MCF 10A (cell line): ENCODE results near the gene PBX1. TPM values are rescaled to one million over a fixed set of nuclear protein-coding genes. Genes with fewer than 3 reads are reported as not detected.

Experiments used
- BruUV-seq: library from RNA; stranded (reverse); fragments of 400-500 nt; replicated peaks from 2 replicates; lab custom pipeline; 2021; lab: Mats Ljungman, UMichigan
- CTCF ChIA-PET: fragments of 300-600 bp; sonication (Branson Sonifier 250); formaldehyde crosslinking; extraction: SDS; loops from one replicate; lab custom pipeline; 2021; ENCODE audit warnings: antibody characterized with exemption, inconsistent platforms; lab: Yijun Ruan, JAX
- POLR2A ChIA-PET: fragments of 300-600, 350-650 bp; sonication (Branson Sonifier 250); formaldehyde crosslinking; extraction: SDS; loops from one replicate; lab custom pipeline; 2020; ENCODE audit warnings: antibody characterized with exemption, inconsistent platforms; lab: Yijun Ruan, JAX
- DNase-seq: peaks from one replicate; pipeline ENCODE4 v3.0.0-alpha.2; 2018; ENCODE audit not compliant: unreplicated experiment
- H3K27ac Mint-ChIP-seq: one replicate; pipeline ENCODE4 v1.8.0; 2022; ENCODE audit warnings: mild to moderate bottlenecking, low read depth, mixed read lengths; ENCODE audit not compliant: unreplicated experiment
- H3K27me3 Mint-ChIP-seq: one replicate; pipeline ENCODE4 v1.8.0; 2022; ENCODE audit warnings: mixed read lengths; ENCODE audit not compliant: insufficient read depth, unreplicated experiment
- H3K36me3 Mint-ChIP-seq: one replicate; pipeline ENCODE4 v1.8.0; 2022; ENCODE audit warnings: mild to moderate bottlenecking, moderate library complexity, mixed read lengths; ENCODE audit not compliant: insufficient read depth, unreplicated experiment
- H3K4me1 Mint-ChIP-seq: one replicate; pipeline ENCODE4 v1.8.0; 2022; ENCODE audit warnings: mixed read lengths; ENCODE audit not compliant: insufficient read depth, unreplicated experiment
- H3K4me3 Mint-ChIP-seq: one replicate; pipeline ENCODE4 v1.8.0; 2022; ENCODE audit warnings: mild to moderate bottlenecking, moderate library complexity, mixed read lengths; ENCODE audit not compliant: unreplicated experiment
- H3K9me3 Mint-ChIP-seq: one replicate; pipeline ENCODE4 v1.8.0; 2022; ENCODE audit warnings: mixed read lengths; ENCODE audit not compliant: unreplicated experiment
- intact Hi-C: fragments of 100-400 bp; cut with micrococcal nuclease; formaldehyde crosslinking; loops from 2 replicates; pipeline ENCODE4 v1.14.1; 2022
- total RNA-seq: library from RNA; stranded (reverse); gene quantifications from 2 replicates; pipeline ENCODE4 v1.2.3, GENCODE V29; 2022
- TF ChIP-seq, protein P1 (sequence below): fragments of 200-600 bp; IDR thresholded peaks from one replicate; pipeline ENCODE4 v1.8.0; 2022; ENCODE audit warnings: antibody characterized with exemption, mild to moderate bottlenecking; ENCODE audit not compliant: unreplicated experiment

Gene PBX1
- total RNA-seq, 1 experiment from 2014 or later, result 5.8 TPM

DNA sequence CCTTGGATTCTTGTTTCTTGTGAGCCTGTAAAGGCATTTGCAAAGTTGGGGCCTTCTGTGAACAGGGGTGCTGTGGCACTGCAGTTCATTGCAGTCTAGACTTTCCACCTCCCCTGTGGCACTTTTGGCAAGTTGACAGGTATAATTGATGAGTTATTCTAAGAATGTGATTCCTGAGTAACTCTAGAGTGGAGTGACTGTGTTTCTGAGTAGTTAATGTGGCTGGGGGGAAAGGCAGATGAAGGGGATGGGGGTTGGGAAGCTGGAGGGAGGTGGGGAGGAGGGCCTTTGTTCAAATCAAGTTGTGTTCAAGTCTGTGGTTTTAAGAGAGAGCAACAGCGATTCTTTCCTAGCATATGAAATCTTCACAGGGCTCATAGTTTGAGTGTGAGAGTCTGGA, 32.9 kb downstream of the PBX1 start:
- ChIA-PET POLR2A (interaction anchor here (1.3 kb wide), 1 partner anchor 15 kb away, joined by 3 read pairs; no protein-coding TSS in a partner anchor), CTCF (no interaction called here)
- intact Hi-C loops, result no loop called here
- TF ChIP-seq, protein P1, sequence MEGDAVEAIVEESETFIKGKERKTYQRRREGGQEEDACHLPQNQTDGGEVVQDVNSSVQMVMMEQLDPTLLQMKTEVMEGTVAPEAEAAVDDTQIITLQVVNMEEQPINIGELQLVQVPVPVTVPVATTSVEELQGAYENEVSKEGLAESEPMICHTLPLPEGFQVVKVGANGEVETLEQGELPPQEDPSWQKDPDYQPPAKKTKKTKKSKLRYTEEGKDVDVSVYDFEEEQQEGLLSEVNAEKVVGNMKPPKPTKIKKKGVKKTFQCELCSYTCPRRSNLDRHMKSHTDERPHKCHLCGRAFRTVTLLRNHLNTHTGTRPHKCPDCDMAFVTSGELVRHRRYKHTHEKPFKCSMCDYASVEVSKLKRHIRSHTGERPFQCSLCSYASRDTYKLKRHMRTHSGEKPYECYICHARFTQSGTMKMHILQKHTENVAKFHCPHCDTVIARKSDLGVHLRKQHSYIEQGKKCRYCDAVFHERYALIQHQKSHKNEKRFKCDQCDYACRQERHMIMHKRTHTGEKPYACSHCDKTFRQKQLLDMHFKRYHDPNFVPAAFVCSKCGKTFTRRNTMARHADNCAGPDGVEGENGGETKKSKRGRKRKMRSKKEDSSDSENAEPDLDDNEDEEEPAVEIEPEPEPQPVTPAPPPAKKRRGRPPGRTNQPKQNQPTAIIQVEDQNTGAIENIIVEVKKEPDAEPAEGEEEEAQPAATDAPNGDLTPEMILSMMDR, result no peak
- peaks cover 6% of the 10 kb centered on the region for H3K4me1 Mint-ChIP-seq
- no peak overlapping the region for H3K4me3 Mint-ChIP-seq
- no peaks in the 10 kb centered on the region for H3K27me3 Mint-ChIP-seq
- no peak overlapping the region for H3K27ac Mint-ChIP-seq
- BruUV-seq, result no TSS peak
- H3K9me3 Mint-ChIP-seq, result no peaks in the 10 kb centered on the region
- DNase-seq, result peak; percentile 24
- no peaks in the 10 kb centered on the region for H3K36me3 Mint-ChIP-seq

DNA sequence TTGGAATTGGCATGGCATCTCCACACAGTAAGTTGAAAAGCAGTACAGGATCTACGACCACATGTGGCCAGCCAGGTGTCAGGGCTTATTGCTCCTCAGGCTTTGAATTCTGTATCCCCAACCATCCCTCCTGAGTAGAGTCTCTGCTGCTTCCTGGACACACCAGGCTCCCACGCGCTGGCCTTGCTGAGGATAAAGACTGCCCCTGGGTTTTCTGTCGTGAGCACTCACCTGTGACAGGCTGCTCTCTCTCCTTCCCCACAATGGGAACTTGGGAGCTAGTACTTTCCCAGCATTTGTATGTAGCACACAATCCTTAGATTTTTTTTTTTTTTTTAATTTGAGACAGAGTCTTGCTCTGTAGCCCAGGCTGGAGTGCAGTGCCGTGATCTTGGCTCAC, 33.6 kb downstream of the PBX1 start:
- no peak for DNase-seq
- ChIA-PET POLR2A (no interaction called here), CTCF (interaction anchor here (1.2 kb wide), 1 partner anchor 8 kb away, joined by 4 read pairs; no protein-coding TSS in a partner anchor)
- H3K27me3 Mint-ChIP-seq, result no peaks in the 10 kb centered on the region
- H3K9me3 Mint-ChIP-seq, result no peaks in the 10 kb centered on the region
- no peak overlapping the region for H3K27ac Mint-ChIP-seq
- peaks cover 6% of the 10 kb centered on the region for H3K4me1 Mint-ChIP-seq
- TF ChIP-seq, protein P1, result no peak
- no peak overlapping the region for H3K4me3 Mint-ChIP-seq
- no peaks in the 10 kb centered on the region for H3K36me3 Mint-ChIP-seq
- no TSS peak for BruUV-seq
- intact Hi-C loops, result no loop called here

DNA sequence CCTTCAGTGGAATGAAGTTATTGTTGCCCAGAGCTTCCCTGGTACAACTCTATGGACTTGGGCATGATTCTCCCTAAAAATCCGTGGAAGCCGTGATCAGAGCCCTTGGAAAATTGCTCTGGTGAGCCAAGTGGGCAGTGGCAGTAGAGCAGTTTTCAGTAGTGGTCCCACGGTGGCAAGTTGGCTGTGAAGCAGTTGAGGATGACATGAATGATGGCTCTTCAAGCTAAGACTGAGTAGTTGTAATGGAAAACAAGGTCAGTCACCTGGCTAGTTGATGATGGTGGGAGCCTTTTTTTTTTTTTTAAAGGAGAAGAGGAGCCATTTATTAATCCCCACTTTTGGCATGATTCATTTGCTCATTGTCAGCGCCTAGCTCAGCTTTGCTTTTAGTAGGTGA, 36.2 kb downstream of the PBX1 start:
- DNase-seq, result no peak
- no peak overlapping the region for H3K4me3 Mint-ChIP-seq
- CTCF ChIA-PET, result interaction anchor here (0.6 to 1.6 kb wide), 3 partner anchors 191 to 1069 kb away, joined by 3 to 4 read pairs (median 3); no protein-coding TSS in a partner anchor
- H3K27me3 Mint-ChIP-seq, result no peaks in the 10 kb centered on the region
- H3K4me1 Mint-ChIP-seq, result peaks cover 6% of the 10 kb centered on the region
- TF ChIP-seq, protein P1, result no peak
- no TSS peak for BruUV-seq
- no peaks in the 10 kb centered on the region for H3K9me3 Mint-ChIP-seq
- no peak overlapping the region for H3K27ac Mint-ChIP-seq
- intact Hi-C loops, result no loop called here
- H3K36me3 Mint-ChIP-seq, result no peaks in the 10 kb centered on the region
- POLR2A ChIA-PET, result no interaction called here

DNA sequence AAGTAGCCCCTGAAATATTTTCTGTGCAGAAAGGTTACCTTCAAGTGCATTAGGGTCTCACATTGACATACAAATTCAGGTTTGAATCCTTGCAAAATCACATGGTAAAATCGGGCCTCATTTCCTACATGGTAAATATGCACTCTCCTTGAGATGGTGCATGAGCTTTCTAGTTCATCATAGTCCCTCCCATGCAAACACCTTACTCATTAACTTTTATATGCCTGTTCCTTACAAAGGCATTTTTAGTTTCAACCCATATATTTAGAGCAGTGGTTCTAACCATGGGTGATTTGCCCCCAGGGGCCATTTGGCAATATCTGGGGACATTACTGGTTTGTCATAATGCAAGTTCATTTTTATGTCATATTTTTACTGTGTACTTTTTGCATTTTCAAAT, 37.2 kb downstream of the PBX1 start:
- intact Hi-C loops, result no loop called here
- no peaks in the 10 kb centered on the region for H3K9me3 Mint-ChIP-seq
- H3K4me3 Mint-ChIP-seq, result no peak overlapping the region
- H3K4me1 Mint-ChIP-seq, result peaks cover 6% of the 10 kb centered on the region
- TF ChIP-seq, protein P1, result no peak
- no peak overlapping the region for H3K27ac Mint-ChIP-seq
- BruUV-seq, result no TSS peak
- CTCF ChIA-PET, result interaction anchor here (1.6 kb wide), 1 partner anchor 190 kb away, joined by 3 read pairs; no protein-coding TSS in a partner anchor
- no peaks in the 10 kb centered on the region for H3K36me3 Mint-ChIP-seq
- POLR2A ChIA-PET, result no interaction called here
- DNase-seq, result no peak
- H3K27me3 Mint-ChIP-seq, result no peaks in the 10 kb centered on the region
